ENCODE data around the gene TGM5. TPM values are rescaled to one million over a fixed set of nuclear protein-coding genes. Genes with fewer than 3 reads are reported as not detected.
"Not testable (repeated sequence)": the region's sequence is repeated elsewhere in the genome, so short reads cannot be mapped to it uniquely, and the experiment has no call there.

Gene TGM5
- total RNA-seq, 3 donors from 2014 or later, result not detected

DNA sequence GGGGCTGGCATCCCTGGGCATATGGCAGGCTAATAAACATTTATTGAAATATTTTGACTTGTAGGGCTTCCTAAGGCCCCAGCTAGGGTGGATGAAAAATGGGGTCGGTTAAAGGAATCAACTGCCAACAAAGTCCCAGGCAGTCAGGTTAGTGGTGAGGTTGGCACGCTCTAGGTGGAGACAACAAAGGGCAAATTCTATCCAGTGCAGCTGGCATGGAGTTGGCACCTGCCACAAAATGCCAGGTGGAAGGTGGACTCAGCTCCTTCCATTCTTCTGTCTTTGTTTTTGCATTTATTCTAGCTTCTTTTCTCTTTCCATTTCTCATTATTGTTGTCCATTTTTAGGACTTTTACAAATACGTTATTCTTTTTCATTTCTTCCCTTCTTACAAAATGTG lies 32.7 kb upstream of the TGM5 start:
- intact Hi-C loops (cut with DNase I, micrococcal nuclease), result no loop called here
- no peak for ATAC-seq

DNA sequence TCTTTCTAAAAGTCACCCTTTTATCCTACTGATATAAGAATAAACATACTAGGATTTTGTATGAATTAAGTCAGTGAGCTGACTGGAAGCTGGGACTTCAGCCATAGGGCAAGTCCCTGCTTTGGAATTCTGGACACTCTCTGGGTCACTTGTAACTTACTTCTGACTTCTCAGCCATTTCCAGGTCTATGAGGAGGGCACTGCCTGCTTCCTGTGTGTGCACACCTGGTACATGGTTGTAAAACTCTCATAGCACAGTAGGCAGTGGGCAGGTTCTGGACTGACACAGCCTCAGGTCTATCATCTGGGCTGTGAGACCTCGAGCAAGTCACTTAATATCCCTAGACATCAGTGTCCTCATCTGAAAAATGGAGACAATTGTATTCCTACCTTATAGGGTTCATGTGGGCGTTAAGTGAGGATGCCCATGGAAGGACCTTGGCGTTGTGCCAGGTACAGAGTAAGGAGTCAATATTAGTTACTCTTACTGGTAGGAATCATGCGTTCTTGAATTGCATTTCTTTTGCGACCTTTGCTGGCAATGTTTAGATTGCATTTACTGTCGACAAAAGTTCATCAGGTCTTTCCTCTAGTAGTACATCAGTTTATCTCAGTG lies 27.5 kb upstream of the TGM5 start:
- no peaks in the 10 kb centered on the region for H3K4me1 ChIP-seq (ENCODE audit: low read depth)
- no peaks in the 10 kb centered on the region for H3K36me3 ChIP-seq (ENCODE audit: low read depth)
- H3K9me3 ChIP-seq, result no peaks in the 10 kb centered on the region
- DNase-seq (peak in 1 of 3 donors; percentile 7), ATAC-seq (peak; percentile 80)
- intact Hi-C loops (cut with DNase I, micrococcal nuclease), result loop anchor here in 1 of 2 donors (5.0 kb wide), 1 partner anchor 67 kb away; no protein-coding TSS in a partner anchor
- TF ChIP-seq, protein P1, sequence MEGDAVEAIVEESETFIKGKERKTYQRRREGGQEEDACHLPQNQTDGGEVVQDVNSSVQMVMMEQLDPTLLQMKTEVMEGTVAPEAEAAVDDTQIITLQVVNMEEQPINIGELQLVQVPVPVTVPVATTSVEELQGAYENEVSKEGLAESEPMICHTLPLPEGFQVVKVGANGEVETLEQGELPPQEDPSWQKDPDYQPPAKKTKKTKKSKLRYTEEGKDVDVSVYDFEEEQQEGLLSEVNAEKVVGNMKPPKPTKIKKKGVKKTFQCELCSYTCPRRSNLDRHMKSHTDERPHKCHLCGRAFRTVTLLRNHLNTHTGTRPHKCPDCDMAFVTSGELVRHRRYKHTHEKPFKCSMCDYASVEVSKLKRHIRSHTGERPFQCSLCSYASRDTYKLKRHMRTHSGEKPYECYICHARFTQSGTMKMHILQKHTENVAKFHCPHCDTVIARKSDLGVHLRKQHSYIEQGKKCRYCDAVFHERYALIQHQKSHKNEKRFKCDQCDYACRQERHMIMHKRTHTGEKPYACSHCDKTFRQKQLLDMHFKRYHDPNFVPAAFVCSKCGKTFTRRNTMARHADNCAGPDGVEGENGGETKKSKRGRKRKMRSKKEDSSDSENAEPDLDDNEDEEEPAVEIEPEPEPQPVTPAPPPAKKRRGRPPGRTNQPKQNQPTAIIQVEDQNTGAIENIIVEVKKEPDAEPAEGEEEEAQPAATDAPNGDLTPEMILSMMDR (IDR thresholded peaks at IDR 0.05), result no peak
- no peak overlapping the region for H3K4me3 ChIP-seq

More for the DNA sequence above, 32.7 kb upstream of the TGM5 start:
- DNase-seq, result no peak
- Histone ChIP-seq H3K9me3 (no peaks in the 10 kb centered on the region), H3K4me1 (ENCODE audit: low read depth) (no peaks in the 10 kb centered on the region), H3K4me3 (no peak overlapping the region), H3K36me3 (ENCODE audit: low read depth) (no peaks in the 10 kb centered on the region)
- TF ChIP-seq, protein P1 (IDR thresholded peaks at IDR 0.05), result no peak

DNA sequence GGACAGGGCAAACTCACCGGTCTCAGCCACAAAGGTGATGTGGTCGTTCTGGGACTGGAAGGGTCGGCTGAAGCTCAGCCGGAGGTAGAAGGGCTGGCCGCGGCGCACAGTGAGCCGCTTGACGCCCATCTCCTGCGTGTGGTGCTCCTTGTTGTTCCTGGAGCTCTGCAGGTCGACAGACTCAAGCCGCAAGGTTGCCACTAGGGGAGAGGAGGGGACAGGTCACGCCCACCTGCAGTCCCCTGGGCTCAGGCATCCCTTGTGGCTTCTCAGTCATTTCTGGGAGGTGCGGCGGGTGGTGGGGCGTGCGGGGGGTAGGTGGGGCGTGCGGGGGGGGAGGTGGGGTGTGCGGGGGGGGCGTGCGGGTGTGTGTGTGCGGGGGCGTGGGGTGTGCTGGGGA lies 26.7 kb upstream of the TGM5 start:
- no peak for DNase-seq
- H3K4me1 ChIP-seq (ENCODE audit: low read depth), result no peaks in the 10 kb centered on the region
- no peaks in the 10 kb centered on the region for H3K36me3 ChIP-seq (ENCODE audit: low read depth)
- TF ChIP-seq, protein P1 (IDR thresholded peaks at IDR 0.05), result no peak
- H3K9me3 ChIP-seq, result no peaks in the 10 kb centered on the region
- H3K4me3 ChIP-seq, result no peak overlapping the region
- intact Hi-C loops (cut with DNase I, micrococcal nuclease), result loop anchor here in 1 of 2 donors (5.0 kb wide), 1 partner anchor 66 kb away; no protein-coding TSS in a partner anchor
- no peak for ATAC-seq

DNA sequence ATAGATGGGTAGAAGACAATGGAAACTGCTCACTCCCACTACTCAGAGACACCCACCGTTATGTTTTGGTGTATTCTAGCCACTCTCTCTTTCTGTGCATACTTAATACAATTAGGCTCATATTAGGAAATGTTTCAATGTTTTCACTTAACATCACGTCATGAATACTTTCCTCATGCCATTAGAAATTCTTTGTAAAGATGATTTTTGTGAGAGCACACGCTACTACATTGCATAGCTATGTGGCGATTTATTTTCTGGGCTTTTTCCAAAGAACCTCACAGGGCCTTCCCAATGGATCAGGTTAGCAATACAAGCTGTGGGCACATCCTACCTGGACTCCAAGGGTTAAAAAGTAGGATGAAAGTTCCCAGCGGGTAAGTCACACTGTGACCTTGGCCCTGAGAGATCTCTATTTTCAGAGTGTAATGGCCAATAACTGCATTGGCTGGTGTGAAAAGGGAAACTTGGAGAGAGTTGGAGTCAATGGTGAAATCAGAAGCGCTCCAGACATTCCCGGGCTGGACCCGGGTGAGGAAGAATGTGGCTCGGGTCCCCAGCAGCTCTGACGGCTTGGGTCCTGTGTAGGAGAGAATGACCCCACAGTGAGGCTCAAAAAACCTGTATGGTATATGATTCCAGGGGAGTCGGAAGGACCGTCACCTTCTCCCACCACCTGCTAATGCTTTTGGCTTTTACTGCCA lies 25.8 kb upstream of the TGM5 start:
- Histone ChIP-seq H3K4me1 (ENCODE audit: low read depth) (no peaks in the 10 kb centered on the region), H3K4me3 (no peak overlapping the region), H3K9me3 (no peaks in the 10 kb centered on the region), H3K36me3 (ENCODE audit: low read depth) (no peaks in the 10 kb centered on the region)
- ATAC-seq, result no peak
- no peak for DNase-seq
- TF ChIP-seq, protein P1 (IDR thresholded peaks at IDR 0.05), result no peak
- intact Hi-C loops (cut with DNase I, micrococcal nuclease), result loop anchor here in 1 of 2 donors (5.0 kb wide), 1 partner anchor 65 kb away; no protein-coding TSS in a partner anchor

DNA sequence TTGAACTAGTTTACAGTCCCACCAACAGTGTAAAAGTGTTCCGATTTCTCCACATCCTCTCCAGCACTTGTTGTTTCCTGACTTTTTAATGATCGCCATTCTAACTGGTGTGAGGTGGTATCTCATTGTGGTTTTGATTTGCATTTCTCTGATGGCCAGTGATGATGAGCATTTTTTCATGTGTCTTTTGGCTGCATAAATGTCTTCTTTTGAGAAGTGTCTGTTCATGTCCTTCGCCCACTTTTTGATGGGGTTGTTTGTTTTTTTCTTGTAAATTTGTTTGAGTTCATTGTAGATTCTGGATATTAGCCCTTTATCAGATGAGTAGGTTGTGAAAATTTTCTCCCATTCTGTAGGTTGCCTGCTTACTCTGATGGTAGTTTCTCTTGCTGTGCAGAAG lies 22.9 kb upstream of the TGM5 start:
- not testable (repeated sequence) for H3K4me1 ChIP-seq (ENCODE audit: low read depth); H3K36me3 ChIP-seq (ENCODE audit: low read depth); DNase-seq; ATAC-seq; H3K4me3 ChIP-seq; H3K9me3 ChIP-seq
- intact Hi-C loops (cut with DNase I, micrococcal nuclease), result loop anchor here in 1 of 2 donors (5.0 kb wide), 1 partner anchor 62 kb away; no protein-coding TSS in a partner anchor

DNA sequence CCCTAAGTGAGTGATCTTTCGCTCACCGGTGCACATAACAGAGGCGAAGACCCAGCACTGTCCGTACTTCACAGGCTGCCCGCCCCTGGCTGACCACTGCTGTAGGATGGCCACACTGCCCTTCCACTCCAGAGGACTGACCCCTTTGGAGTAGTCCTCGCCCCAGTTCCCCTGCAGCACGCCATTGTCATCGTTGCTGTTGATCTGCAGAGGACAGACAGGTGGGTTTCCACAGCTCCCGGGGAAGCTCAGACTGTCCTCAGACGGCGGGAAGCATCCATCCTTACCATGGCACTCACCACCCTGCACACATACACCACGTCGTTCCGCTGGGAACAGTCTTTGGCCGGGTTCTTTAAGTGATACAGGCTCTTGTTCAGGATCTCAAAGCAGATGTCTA lies 20.5 kb upstream of the TGM5 start:
- ATAC-seq (no peak), DNase-seq (no peak)
- no peaks in the 10 kb centered on the region for H3K36me3 ChIP-seq (ENCODE audit: low read depth)
- H3K9me3 ChIP-seq, result no peaks in the 10 kb centered on the region
- no peak overlapping the region for H3K4me3 ChIP-seq
- intact Hi-C loops (cut with DNase I, micrococcal nuclease), result no loop called here
- TF ChIP-seq, protein P1 (IDR thresholded peaks at IDR 0.05), result no peak
- H3K4me1 ChIP-seq (ENCODE audit: low read depth), result no peaks in the 10 kb centered on the region

All from mucosa of descending colon (tissue), 3 donors.